Fibroblast of pulmonary artery (primary cell): ENCODE results near the gene OR6S1.

Experiments used
- DNase-seq: peaks from one replicate; pipeline ENCODE4 v3.0.0-alpha.2; 2010; ENCODE audit warnings: low read depth
- H3K4me3 ChIP-seq: replicated peaks from 2 replicates; pipeline ENCODE4 v1.5.1; 2011; ENCODE audit warnings: low read depth, mild to moderate bottlenecking, control low read depth, low read length, moderate library complexity
- CTCF ChIP-seq: IDR thresholded peaks from 2 replicates; pipeline ENCODE4 v1.5.1; 2011; ENCODE audit warnings: mild to moderate bottlenecking, control low read depth, low read length, inconsistent platforms; ENCODE audit errors: missing control alignments

Gene OR6S1

GRCh38 chr14:20657216-20658211, 16.0 kb upstream of the OR6S1 start:
- no peak for TF ChIP-seq CTCF
- no peak overlapping the region for H3K4me3 ChIP-seq
- no peak for DNase-seq

- H3K4me3 ChIP-seq = no peak overlapping the region
- TF ChIP-seq CTCF = no peak
Measured at GRCh38 chr14:20656274-20656673, 14.8 kb upstream of the OR6S1 start.

DNA sequence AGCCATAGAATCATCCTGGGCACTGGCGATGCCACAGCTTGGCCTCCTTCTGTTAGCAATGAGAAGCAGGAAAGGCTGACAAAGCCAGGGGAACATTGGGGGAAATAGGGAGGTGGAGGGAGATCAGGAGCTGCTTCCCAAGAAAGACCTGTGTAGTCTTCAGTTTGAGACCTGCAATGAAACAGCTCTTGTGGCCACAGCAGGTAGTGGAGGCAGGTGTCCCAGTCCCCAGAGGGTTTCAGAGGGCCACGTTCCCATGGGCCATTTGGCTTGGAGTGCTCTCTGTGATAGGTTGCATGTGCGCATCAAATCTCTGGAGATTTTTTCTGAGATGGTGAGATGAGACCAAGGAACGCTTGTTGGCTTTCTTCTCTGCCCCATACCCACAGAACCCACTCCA, 14.4 kb upstream of the OR6S1 start:
- no peak overlapping the region for H3K4me3 ChIP-seq
- TF ChIP-seq CTCF = no peak
- DNase-seq = no peak

More at GRCh38 chr14:20656274-20656673, 14.8 kb upstream of the OR6S1 start:
- DNase-seq = no peak

- no peak for TF ChIP-seq CTCF
- no peak overlapping the region for H3K4me3 ChIP-seq
Measured at GRCh38 chr14:20652996-20653975, 11.8 kb upstream of the OR6S1 start.

GRCh38 chr14:20645481-20645880, 4.0 kb upstream of the OR6S1 start:
- no peak for DNase-seq

More at GRCh38 chr14:20652996-20653975, 11.8 kb upstream of the OR6S1 start:
- peak; percentile 58 for DNase-seq

More at GRCh38 chr14:20645481-20645880, 4.0 kb upstream of the OR6S1 start:
- no peak for TF ChIP-seq CTCF
- H3K4me3 ChIP-seq = no peak overlapping the region
